Measurements from ENCODE around the gene IL17C.
"Not testable (repeated sequence)": the region's sequence is repeated elsewhere in the genome, so short reads cannot be mapped to it uniquely, and the experiment has no call there.

Gene IL17C, protein sequence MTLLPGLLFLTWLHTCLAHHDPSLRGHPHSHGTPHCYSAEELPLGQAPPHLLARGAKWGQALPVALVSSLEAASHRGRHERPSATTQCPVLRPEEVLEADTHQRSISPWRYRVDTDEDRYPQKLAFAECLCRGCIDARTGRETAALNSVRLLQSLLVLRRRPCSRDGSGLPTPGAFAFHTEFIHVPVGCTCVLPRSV

DNA sequence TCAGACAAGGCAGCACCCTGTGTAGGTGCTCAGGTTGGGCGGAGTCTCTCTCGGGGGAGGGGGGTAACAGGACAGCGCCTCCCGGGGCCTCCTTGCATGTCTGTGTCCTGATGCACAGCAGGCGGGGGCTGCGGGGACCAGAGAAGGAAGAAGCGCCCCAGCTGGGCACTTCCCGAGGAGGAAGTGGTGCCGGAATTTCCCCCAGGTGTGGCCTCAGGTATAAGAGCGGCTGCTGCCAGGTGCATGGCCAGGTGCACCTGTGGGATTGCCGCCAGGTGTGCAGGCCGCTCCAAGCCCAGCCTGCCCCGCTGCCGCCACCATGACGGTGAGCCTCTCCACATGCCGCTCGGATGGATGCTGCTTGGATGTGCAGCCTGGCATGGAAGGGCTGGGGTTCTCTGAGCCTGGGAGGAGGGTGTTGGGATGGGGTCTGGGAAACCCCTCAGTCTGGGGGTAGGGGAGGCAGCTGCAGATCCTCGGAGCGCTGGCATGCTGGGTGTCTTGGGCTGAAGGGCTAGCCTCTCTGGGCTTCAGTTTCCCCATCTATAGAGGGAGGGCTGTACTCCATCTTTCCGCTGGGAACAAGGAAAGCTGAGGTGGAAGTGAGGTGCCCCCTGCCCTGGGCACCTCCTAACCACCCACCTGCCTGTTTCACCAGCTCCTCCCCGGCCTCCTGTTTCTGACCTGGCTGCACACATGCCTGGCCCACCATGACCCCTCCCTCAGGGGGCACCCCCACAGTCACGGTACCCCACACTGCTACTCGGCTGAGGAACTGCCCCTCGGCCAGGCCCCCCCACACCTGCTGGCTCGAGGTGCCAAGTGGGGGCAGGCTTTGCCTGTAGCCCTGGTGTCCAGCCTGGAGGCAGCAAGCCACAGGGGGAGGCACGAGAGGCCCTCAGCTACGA, at the start of gene IL17C:
Gene IL17C, plus strand, starts transcription at position 250 of the 908 bp plus-strand sequence. Its CDS starts 70 bp downstream, at position 320.
- DNase-seq: peak; percentile 23

DNA sequence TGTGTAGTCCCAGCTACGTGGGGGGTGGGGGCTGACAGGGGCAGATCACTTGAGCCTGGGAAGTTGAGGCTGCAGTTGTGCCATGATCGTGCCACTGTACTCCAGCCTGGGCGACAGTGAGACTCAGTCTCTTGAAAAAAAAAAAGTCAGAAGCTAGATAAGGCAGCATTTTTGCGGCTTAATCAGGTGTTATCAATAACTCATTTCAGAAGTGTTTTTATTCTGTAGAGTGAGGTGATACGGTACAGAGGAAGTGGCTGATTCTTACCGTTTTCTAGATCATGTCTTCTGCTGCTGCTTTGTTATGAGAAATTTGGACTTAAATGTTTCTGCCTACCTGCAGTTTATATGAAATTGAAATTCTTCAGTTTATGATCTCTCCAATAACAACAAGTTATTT, 49.6 kb upstream of the IL17C start:
- DNase-seq: no peak

DNA sequence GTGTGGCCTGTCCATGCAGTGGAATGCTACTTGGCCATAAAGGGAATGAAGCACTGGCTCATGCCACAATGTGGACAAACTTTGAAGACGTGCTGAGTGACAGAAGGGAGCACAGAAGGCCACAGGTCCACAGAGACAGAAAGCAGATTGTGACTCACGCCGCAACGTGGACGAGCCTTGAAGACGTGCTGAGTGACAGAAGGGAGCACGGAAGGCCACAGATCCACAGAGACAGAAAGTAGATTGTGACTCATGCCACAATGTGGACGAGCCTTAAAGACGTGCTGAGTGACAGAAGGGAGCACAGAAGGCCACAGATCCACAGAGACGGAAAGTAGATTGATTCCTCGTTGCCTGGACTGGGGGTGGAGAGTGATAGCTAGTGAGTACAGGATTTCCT, 48.9 kb upstream of the IL17C start:
- DNase-seq: no peak

DNA sequence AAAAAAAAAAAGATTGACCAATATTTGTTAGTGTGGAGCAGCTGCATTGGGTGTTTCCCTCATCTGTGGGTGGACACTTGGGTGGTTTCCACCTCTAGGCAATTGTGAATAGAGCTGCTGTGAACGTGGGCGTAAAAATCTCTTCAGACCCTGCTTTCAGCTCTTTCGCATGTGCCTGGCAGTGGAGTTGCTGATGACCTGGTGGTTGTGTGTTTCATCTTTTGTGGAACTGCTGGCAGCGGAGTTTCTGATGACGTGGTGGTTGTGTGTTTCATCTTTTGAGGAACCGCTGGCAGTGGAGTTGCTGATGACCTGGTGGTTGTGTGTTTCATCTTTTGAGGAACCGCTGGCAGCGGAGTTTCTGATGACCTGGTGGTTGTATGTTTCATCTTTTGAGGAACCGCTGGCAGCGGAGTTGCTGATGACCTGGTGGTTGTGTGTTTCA, 46.8 kb upstream of the IL17C start:
- DNase-seq: peak; percentile 61

DNA sequence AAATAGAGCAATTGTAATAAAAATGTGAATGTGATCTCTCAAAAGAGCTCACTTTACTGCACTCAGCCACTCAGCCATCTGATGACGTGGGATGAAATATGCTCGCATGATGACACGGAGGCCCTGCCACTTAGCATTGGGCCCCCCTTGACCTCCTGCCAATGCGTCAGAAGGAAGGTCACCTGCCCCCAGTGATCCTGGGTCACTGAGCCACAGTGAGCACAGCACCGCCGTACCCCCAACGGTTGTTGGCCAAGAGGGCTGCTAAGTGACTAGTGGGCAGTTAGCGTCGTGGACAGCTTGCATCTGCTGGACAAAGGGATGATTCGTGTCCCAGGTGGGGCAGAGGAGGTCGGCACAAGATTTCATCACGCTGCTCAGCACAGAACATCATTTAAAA, 45.3 kb upstream of the IL17C start:
- DNase-seq: no peak

DNA sequence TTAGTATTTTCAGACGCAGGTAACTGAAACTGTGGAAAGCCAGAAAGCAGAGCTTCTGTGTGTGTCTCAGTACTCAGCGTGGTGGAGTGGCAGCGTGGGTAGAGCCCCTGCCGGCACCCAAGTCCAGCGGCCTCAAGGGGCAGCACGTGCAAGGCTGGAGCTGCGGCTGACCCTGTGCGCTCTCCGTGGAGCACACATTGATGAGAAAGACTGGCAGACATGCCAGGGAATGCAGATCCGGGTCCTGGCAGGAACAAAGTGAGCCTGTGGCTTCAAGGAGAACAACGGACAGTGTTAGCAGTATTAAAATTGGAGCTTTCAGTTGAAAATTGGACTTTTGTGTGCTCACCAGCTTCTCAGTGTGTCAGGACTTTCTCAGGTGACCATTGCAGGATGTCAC, 44.9 kb upstream of the IL17C start:
- DNase-seq: no peak

DNA sequence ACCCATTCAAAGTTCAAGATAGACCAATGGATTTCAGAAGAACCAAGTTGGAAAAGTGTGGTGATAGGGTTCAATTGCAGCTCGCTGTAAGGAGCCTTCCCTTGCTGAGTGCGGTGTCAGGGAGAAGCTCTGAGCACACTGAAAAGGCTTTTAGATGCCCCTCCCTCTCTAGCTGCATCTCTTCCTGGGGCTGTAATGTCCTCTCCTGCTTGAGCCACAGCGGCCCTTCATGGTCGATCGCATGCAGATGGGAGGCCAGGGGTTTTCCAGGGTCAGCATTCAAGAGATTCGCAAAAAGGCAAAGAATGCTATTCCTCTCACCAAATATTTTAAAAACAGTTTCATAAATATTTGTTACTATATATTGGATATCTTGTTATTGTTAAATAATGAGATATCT, 44.5 kb upstream of the IL17C start:
- DNase-seq: no peak

DNA sequence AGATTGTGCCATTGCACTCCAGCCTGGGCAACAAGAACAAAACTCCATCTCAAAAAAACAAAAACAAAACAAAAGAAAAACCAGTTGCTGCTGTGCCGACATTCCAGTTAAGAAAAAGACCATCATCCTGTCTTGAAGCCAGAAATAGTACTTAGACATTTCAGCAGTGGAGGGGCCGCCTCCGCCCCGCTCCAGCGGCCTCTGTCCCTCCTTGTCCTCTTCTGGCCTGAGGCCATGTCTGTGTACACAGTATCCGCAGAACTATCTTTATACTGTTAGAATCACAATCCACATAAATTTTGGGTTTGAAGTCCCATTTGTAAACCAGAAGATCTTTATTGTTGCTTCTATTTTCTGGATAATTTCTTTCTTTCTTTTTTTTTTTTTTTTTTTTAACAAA, 43.3 kb upstream of the IL17C start:
- no peak for DNase-seq

DNA sequence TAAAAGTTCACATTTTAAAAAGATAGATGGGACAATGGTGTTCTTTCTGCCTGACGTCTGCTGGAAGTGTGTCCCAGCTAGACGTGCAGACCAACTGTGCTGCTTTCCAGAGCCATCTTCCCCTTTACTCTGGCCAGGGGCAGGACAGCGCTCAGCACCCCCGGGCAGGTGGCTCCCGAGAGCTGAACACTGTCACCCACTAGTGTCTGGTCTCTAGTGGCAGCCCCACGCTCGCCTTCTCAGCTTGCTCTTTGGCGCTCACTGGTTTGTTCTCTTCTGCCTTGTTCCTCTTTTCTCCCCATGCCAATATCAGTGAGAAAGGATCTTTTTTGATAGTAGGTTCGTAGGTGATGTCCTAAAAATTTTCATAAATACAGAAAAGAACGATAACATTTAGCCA, 42.5 kb upstream of the IL17C start:
- no peak for DNase-seq

DNA sequence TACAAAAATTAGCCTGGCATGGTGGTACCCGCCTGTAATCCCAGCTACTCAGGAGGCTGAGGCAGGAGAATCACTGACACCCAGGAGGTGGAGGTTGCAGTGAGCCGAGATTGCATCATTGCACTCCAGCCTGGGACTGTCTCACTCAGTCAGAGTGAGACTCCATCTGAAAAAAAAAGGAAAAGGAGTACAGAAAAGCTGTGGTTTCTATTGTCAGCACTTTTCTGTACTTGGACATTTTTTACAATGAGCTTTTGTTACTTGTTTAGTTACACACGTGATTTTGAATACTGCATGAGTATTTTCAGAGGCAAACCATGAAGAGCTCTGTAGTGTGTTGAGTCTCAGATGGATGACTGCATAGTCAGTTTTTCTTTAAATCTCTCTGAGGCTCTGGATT, 41.9 kb upstream of the IL17C start:
- no peak for DNase-seq

DNA sequence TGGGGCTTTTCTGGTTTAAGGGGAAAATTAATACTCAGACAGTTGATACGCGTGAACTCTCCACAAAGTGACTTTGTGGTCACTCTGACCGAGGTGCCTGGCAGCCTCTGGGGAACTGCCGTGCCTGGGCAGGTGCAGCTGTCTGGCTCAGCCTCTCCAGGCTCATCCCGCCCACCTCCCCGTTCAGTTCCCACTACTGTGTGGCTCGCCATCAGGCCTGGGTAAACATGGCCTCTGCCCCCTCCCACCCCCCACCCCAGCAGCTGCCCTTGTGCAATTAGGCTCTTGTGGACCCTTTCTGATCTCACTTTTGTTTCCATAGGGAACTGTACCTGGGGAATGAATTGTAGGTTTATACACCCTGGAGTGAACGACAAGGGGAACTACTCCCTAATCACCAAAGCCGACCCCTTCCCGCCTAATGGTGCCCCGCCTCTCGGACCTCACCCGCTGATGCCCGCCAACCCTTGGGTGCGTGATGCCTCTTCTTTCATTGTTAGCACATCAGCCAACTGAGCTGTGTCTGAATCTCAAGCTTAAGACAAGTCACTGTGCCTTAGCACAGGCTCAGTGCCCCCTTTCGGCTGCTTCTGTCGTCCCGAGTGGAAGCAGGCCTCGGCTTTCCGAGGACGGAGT, 40.4 kb upstream of the IL17C start:
- DNase-seq: no peak

DNA sequence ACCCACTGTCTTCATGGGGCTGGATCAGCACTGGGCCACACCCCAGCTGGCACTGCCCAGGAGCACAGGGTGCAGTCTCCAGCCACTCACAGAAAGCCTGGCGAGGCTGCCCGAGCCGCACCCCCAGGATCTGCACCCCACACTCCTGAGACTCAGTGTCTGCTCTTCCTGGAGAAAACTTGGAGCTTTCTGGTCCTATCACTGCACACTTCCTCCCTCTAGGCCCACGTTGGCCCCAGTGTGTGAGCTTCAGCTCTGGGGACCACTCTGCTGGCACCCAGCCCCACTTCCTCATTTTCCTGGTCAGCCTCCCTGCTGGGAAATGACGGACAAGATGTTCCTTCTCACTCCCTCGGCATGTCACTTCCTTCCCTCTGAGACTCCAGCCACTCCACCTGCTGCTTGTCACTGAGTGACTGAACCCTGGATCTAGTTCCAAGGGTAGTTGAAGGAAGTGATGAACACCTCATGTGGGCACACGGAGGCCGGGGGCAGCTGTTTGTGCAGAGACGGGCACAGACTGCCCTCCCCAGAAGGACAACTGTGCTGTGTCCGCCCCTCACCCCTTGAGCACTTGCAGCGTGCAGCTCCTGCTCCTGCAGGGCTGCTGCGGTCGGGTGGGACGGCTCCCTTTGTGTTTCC, 39.2 kb upstream of the IL17C start:
- DNase-seq: no peak

DNA sequence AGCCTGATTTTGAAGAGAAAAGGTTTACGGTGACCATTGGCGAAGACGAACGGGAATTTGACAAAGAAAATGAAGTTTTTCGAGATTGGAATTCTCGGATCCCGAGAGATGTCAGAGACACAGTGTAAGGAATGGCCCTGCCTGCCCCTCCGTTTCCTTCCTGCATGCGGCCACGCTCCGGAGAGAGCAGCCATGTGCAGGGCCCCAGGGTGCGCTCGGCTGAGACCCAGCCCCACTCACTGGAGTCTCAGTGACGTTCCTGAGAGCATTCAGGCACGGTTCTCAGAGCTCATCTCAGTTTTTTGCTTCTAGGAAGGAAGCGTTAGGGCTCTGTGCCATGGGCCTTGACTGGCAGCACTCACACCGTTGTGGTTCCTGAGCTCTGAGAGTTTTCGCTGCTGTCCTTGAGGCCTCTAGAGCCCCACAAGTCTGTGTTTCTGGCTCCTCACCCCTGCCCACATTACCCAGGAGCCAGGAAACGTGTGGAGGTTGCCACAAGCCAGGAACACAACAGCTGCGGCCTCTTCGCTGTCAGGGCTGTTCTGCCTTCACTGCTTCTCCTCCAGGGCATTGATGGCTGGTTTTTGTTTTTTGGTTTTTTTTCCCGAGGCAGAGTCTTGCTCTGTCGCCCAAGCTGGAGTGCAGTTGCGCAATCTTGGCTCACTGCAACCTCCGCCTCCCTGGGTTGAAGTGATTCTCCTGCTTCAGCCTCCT, 38.4 kb upstream of the IL17C start:
- DNase-seq: no peak

DNA sequence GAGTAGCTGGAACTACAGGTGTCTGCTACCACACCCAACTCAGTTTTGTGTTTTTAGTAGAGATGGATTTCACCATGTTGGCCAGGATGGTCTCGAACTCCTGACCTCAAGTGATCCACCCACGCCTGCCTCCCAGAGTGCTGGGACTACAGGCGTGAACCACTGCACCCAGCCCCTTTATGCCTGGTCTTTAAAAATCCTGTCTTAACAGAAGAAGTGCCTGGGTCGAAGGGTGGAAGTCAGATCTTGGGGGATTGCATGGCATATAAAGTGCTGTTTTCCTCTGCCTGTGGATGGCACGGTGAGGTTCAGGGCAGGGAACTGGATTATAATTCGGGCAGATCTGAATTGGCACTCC, 37.9 kb upstream of the IL17C start:
- no peak for DNase-seq

DNA sequence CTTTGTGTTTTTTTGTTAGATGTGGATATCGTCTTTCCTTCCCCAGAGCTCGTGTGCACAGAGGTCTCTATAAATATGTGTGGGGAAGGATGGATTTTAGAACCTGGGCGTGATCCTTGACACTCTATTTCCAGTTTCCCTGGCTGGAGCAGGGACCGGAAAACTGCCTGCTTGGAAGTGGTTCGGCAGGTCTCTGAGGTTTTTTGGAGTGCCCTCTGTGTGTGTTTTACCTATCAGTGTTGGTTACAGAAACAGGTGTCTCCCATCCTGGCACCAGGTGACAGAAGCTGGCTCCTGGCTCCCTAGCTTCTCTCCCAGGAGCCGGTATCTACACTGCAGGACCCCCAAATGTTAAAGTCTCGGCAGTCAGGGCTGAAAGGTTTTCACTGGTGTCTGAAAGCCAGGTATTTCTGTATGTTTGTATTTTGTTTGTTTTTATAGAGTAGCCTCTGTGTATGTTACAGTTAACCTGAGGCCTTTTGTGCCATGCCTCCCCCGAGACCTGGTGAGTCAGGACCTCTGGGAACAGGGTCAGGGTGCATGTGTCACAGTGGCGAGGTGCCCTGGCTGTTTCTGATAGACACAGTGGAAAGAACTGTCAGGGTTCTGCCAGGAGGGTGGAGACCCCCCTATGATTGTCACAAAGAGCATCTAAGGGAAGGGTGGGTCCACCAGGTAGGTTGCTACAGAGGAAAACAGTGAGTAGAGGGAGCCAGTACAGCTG, 36.9 kb upstream of the IL17C start:
- DNase-seq: no peak

DNA sequence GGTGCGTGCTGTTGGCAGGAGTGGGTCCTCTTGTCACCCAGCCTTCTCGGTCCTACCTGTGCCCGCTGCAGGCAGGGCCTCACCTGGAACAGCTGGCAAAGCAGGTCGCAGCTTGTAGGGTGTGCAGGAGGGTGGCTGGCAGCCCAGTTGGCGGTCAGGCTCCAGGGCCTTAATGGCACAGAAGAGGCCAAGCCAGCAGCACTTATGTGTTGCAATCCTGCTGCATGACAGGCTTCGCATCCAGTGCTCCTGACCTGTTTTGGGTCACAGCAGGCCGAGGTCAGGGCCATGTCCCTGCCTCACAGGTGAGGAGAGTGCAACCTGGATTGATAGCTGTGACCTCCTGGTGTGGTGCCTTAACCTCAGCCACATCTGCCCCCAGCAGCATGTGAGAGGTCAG, 36.3 kb upstream of the IL17C start:
- DNase-seq: no peak

DNA sequence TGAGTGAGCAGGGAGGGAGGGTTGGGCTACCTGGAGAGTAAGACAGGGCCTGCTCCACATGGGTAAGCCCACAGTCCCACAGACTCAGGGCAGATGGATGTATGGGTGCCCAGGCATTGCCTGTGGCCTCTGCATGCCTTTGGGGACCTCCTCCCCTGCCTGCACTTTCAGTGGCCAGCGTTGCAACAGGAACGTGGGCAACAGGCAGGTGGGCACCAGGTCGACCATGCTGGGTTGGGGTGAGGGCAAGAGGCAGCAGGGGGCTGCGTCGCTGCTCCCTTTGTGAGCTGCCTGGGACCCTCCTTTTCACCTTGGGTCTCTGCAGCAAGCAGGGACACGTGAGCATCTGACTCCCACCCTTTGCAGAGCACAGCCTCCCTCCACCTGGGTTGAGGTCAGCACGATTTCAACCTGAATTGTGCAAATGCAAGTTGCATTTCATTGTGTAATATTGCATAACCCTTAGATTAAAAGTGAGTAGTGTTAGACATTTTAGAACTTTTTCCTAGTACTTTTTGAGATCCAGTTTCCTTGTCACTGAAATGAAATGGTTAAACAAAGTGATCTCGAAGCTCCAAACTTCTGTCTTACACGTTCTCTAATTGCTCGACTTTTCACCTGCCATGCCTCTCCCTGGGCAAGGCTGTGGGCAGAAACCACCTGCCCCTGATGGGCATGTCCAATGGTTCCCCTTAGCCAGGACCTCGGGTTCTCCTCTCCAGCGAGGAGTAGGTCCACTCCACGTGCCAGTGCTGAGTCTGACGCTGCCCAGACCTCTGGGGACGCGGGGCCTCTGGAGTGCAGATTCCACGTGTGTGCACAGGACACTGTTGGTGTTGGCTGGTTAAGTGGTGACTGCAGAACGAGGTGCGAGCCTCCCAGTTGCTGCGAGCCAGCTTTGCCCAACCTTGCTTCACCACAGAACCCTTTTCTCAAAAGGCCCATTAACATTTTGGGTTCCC, 32.9 kb upstream of the IL17C start:
- DNase-seq: no peak

DNA sequence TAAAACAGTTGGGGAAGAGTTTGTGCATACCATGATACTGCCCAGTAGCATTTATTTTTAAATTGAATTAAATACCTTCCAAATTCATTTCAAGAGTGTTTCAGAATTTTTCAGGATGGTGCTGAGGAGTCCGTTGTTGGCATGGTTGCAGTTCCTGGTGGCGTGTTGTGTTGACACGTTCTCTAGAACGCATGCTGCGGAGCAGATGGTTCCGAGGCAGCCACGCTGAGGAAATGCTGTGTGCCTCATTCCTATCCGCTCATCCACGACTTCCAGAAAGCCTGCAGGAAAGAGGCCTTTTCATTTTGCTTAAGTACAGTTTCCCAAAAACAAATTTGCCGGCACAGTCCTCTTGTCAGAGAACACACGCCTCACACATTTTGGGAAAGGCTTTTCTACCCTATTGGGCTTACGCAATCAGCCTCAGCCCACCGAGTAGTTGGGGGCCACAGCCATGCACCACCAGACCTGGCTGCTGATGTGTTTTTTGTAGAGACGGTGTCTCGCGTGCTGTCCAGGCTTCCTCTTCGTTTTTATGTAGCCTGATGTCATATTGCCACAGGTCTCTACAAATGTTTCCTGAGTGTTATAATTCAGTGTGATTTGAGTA, 32.1 kb upstream of the IL17C start:
- no peak for DNase-seq

DNA sequence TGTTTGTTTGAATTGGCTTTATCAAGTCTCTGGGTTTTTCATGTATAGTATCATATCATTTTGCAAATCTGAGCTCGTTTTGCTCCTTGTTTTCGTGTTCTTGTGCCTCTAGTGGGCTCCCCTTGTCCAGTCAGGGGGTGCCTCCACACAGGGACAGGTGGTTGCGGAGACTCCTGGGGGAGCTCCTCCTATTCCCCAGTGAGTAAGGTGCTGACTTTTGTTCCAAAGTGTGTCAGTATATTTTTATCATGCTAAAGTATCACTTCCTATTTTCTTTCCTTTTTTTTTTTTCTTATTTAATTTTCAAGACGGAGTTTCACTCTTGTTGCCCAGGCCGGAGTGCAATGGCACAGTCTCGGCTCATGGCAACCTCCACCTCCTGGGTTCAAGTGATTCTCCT, 30.3 kb upstream of the IL17C start:
- no peak for DNase-seq

DNA sequence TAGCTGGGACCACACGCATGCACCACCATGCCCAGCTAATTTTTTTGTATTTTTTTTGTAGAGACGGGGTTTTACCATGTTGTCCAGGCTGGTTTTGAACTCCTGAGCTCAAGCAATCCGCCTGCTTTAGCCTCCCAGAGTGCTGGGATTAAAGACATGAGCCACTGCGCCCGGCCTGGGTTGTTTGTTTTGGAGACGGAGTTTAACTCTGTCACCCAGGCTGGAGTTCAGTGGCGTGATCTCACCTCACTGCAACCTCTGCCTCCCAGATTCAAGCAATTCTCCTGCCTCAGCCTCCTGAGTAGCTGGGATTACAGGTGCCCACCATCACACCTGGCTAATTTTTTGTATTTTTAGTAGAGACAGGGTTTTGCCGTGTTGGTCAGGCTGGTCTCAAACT, 28.9 kb upstream of the IL17C start:
- DNase-seq: not testable (repeated sequence)

DNA sequence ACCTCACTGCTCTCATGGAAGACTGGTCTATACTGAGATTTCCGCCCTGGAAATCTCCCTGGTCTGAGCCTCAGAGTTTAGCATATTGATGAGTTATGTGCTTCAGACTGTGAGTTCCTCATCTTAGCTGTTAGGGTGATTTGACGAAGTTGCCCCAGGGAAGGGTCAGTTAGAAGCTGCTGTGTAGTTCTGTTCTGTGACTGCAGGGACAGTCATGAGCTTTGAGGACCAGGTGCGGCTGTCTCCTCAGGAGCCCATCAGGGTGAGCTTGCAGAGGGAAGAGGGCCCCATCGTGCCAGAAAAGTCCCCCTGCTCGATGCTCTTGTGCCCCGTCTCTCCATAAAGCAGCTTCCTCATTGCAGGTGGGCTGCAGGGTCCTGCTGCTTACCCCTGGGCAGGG, 28.3 kb upstream of the IL17C start:
- no peak for DNase-seq
